Inflammatory macrophage treated with lipopolysaccharide for 1 hour (primary cell): ENCODE measurements around the gene ZNF33B.
"Not testable (repeated sequence)": the region's sequence is repeated elsewhere in the genome, so short reads cannot be mapped to it uniquely, and the experiment has no call there.

ENCODE experiments used
- DNase-seq, 2 donors: peaks; one replicate each; pipeline ENCODE4 v3.0.0-alpha.2; 2020 to 2022

ZNF33B gene

DNA sequence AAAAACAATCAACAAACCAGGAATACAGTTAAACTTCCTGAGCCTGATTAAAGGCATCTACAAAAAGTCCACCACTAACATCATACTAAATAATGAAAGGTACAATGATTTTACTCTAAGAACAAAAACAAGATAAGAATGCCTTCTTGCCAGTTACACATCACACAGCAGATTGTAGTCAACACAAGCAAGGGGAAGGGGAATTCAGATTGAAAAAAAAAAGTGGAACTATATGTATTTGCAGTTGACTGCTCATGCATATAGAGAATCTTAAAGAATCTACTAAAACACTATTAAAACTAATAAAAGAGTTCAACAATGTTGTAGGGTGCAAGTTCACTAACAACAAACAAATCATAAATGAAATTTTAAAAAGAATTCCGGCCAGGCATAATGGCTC is 28.5 kb downstream of the ZNF33B start:
- no peak for DNase-seq

DNA sequence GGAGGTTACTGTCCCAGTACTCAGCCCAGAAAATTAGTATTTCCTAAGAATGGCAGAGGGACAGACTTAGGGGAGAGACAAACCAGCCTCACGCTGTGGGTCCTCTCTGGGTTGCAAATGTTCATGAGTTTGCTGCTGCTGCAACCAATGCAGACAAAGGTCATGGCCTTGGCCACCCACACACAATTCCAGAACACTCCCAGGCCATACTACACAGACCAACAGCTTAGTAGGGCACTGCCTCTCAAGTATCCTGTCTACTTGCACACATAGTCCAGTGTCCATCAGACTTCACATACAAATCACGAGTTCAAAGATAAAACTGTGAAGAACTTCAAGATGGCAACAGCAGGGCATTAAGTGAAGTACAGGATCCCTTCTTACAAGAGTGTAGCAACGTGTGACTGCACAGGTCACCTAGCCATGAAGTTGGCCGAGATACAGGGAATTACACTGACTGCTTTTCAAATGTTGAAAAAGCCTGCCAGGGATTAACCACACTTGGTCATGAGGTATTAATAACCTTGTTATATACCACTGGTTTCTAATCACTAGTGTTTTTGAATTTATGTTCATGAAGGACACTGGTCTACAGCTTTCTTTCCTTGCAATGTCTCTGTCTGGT is 40.0 kb downstream of the ZNF33B start:
- no peak for DNase-seq

DNA sequence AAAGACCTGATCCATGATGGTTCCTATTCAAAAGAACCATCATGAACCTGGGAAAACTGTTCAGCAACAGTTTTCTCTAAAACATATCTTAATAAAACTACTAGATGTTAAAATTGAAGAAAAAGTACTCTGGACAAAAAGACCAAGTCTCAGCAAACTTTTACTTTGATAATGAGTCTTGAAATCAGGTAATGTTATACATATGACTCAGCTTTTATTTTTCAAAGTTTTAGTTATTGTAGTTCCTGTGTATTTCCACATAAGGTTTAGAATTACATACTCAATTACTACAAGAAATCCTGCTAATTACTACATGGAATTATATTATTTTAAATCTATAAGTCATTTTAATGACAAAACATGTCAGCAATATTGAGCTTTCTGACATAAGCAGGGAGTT is 42.2 kb downstream of the ZNF33B start:
- no peak for DNase-seq

DNA sequence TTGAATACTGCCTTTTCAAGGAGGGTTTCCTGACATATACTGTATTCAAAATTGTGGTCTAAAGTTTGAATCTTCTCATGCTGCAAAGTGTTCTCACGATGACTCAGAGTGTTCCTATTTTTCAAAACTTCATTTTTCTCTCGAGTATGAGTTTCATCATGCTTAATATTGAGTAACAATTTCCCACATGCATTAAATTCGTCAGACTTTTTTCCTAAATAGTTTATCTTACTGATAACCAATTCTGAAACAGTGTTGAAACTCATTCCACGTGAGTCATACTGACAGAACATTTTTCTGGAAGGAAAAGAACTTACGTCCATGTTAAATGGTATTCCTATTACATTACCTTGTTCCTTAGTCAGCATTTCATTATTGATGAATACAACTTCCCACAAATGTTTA is 44.1 kb downstream of the ZNF33B start:
- peak; percentile 13 to 27 for DNase-seq

DNA sequence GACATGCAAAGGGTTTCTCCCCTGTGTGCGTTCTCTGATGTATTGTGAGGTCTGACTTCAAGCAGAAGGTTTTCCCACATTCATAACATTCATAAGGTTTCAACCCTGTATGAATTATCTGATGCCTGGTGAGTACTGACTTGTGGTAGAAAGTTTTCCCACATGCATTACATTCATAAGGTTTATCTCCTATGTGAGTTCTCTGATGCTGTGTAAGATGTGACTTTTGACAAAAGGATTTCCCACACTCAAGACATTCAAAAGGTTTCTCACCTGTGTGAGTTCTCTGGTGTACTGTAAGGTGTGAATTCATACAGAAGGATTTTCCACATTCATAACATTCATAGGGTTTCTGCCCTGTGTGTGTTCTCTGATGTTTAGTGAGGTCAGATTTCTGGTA is 45.1 kb downstream of the ZNF33B start:
- DNase-seq, result no peak

DNA sequence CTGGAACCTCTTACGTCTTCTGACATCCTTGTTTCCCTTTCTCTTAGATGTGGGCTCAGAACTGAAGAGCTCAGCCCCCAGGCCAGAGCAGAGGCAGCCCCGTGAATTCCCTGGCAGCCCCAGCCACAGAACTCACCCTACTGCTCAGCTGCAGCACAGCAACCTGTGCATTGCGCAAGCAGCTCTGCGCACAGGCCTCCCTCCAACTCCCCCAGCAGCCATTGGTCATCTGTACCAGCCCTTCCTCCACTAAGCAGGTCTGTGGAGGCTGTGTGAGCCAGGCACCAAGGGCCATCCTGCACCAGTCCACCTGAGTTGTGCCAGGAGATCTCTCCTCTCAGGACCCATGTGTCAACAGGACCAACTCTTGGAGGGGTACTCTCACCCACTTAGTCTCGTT is 54.5 kb downstream of the ZNF33B start:
- no peak for DNase-seq

DNA sequence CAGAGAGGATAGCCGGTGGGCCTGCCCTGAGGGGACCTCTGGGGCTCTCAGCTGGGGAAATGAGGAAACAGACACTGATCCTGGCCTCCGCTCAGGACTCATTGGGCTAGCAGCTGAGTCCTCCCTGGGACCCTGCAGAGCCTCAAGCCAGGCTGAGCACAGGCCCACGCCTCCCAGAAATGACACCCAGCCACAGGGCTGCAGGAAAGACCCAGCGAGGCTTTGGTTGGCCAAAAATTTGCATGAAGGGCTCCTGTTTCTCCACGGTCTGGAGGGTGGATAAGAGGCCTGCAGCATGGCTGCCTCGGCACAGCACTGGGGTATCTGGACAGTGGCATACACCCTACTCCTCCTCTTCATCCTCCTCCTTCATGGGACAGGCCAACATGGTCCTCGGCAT is 60.4 kb downstream of the ZNF33B start:
- DNase-seq, result no peak

DNA sequence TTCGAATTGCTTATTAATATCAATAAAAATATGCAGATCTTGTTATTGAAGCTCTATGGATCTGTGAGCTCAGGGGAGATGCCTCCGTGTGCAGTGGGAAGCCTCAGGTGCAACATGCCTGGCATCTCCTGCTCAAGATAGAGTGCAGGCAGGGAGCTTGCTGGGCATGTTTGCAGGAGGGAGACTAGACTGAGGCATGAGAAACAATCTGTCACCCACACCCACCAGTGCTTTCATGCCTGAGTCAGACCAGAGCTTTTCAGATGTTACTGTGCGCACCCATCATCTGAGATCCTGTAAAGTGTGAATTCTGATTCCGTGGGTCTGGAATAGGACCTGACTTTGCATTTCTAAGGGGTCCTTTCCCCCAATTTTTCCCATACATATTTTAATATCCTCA is 62.0 kb downstream of the ZNF33B start:
- no peak for DNase-seq

DNA sequence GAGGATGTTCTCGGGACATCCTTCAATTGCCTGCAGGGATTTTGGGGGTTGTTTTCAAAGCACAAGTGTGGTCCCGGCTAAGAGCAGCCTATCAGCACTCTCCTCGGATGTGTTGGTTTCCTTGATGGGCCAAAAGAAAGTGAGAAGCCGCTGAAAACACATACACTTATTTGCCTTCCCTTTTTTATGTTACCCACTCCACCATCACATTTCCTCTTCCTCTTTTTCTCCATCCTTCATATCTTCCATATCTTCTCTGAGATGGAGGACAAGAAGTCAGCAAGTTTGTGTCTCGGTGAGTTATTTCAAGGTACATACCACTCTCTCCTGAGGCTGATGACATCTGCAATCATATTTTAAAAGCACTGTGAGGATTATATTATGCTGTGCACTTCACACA is 64.0 kb downstream of the ZNF33B start:
- DNase-seq, result no peak

DNA sequence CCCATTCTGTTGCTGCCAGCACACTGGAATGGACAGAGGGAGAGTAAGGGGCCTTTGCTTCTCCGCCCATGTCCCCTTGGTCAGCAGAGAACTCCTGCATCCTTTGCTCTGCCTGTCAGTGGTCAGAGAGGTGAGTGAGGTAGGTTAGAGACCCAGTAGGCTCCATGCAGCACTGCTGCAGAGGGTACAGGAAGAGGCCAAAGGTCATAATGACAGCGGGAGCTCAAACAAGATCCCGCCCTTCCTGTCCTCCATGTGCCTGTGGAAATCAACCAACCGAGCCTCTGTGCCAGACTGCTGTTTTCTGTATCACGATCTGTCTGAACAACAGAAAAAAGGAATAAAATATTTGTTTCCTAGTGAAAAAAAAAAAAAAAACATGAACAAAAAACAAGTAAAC is 81.4 kb downstream of the ZNF33B start:
- no peak for DNase-seq

DNA sequence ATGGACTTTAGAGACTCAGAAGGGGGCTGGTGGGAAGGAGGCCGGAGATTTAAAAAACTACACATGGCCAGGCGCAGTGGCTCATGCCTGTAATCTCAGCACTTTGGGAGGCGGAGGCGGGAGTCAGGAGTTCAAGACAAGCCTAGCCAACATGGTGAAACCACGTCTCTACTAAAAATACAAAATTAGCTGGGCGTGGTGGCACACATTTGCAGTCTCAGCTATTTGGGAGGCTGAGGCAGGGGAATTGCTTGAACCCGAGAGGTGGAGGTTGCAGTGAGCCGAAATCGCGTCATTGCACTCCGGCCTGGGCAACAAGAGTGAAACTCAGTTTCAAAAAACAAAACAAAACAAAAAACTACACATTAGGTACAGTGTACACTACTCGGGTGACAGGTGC is 84.8 kb downstream of the ZNF33B start:
- DNase-seq, result not testable (repeated sequence)

DNA sequence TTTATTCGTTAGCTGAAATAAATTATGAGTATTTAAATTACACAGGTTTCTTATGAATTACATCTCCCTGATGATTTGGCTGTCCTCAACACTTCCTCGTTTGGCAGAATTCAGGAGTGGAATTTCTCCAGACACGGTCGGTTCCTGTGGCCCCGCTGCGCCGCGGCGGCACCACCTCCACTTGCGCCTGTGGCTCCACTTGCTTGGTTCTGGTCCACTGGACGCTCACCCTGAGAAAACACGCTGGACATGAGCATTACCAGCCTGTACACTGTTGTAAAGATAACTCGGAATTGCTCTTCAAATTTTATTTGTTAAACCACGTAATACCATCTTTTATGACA is 85.3 kb downstream of the ZNF33B start:
- DNase-seq, result no peak

DNA sequence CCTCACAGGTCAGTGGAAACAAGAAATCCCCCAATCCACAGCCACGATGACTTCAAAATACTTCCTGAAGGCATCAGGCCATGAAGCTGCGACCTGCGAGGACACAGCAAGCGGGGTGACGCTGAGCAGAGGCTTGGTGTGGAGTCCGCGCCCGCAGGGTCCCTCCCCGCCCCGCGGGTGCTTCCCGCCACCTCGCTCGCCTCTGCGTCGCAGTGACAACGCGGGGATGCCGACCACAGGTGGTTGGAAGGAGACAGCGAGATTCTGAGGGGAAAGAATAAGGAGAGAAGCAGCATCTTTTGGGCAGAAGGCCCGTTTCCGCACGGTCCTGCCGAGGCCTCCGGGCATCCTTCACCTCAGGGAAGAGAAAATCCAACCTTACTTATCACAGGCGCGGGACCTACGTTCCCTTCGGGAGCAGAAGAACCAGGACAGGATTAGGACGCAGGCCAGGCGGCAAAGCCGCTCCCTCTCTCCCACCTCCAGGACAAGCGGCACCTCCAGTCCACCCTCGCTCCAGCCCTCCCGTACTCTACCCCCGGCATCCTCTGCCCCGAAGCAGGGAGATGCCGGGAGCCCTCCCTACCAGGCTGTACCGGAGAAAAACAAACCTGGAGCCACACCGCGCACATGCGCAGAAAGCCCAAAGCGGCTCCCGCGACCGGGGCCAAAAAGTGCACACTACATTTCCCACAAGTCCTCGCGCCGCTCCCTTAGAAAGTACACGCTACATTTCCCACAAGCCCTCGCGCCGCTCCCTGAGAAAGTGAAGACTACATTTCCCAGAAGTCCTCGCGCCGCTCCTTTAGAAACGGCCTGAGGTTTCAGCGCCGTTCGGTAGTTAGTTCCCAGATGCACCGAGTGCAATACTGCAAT is 85.9 kb downstream of the ZNF33B start:
- DNase-seq, result peak; percentile 95 to 98

DNA sequence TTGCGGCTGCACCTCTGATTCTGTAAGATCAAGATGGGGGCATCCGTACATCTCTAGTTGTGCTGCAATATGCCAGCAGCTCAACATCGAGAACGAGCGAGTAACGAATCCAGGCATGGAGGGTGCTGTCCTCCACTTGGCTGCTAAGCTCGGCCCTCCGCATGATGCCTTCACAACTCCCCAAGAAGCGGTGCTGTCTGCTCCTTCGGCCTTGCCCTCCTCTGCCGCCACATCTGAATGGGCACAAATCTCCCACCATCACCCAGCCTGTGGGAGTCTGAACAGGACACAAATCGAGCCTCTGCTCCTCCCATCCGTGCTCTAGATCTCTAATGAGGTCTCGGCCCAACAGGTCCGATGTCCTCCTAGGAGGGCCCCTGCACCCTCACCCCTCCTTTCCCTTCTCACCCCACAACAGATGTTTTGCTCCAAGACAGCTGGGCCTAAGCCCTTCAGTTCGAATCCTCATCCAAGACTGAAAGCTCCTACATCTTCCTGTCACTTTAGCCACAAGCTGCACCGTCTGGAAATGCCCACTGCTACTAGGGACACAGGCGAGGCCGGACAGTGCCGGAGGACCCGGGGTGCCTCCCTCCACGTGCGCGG is 86.7 kb downstream of the ZNF33B start:
- no peak for DNase-seq

DNA sequence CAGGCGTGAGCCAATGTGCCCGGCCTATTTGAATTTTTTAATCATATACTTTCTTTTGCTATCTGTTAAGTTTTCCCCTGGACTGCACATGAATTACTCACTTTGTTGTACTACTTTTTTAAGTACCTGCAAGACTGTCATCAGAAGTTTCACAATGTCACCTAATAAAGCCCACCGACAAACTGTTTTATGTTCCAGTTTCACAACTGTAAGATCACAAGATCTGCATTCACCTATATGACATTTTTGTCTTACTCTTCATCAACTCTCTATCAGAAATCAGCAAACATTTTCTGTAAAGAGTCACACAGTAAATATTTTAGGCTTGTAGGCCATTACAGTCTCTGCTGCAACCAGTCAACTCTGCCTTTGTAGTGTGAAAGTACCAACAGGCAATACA is 88.5 kb downstream of the ZNF33B start:
- no peak for DNase-seq

DNA sequence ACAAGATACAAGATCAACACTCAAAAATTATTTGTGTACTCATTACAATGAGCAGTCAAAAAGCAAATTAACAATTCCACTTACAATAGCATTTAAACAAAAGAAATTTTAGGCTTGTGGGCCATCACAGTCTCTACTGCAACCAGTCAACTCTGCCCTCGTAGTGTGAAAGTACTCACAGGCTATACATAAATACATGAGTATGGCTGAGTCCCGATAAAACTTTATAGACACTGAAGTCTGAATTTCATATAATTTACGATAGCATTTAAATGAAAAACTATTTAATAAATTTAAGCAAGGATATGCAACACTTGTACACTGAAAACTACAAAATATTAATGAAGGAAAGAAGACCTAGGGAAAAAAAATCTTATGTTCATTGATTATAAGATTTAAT is 90.1 kb downstream of the ZNF33B start:
- DNase-seq, result no peak

DNA sequence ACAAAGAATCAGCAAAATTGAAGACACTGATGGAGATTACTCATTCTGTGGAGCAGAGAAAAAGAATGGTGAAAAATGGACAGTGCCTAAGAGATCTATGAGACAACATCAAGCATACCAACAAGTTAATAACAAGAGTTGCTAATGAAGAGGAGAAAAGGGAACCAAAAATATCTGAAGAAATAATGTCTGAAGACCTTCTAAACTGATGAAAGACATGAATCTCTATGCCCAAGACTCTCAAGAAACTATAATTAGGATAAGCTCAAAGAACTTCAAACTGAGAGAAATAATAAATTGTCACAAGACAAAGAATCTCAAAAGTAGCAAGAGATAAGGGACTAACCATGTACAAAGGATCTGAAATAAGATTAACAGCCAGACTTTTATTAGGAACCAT is 93.4 kb downstream of the ZNF33B start:
- no peak for DNase-seq

DNA sequence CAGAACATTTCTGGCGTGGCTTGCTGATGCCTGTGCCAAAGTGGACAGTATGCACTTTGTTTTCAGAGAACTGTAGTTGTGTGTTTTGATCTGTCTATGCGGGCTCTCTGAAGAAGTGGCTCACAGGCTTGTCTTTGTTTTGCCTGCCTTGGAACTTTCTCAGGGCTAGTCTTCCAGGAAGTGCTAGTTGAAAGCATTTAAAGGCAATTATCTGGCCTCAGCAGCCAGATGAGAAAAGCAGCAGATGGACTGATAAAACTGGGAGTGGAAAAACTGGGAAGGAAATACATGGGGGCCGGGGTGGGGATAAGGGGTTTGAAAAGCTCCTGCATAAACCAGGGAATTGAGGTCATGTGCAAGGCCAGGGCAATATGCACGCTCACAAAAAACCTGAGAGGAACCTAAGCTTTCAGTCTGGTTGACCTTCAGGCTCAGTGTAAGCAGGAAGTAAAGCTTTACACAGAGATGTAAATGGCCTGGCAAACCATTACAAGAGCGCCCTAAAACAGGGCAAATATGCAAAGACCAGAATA is 94.5 kb downstream of the ZNF33B start:
- DNase-seq, result no peak
